ENCODE data around the gene FOXN3.

The FOXN3 gene

GRCh38 chr14:89246290-89246689 lies 170.7 kb downstream of the FOXN3 start:
- no peak for DNase-seq

- DNase-seq, result no peak
Observed at GRCh38 chr14:89245802-89246201, 171.2 kb downstream of the FOXN3 start.

- DNase-seq, result no peak
Observed at GRCh38 chr14:89244720-89245119, 172.3 kb downstream of the FOXN3 start.

GRCh38 chr14:89243741-89244140 lies 173.3 kb downstream of the FOXN3 start:
- no peak for DNase-seq

GRCh38 chr14:89243286-89243685 lies 173.7 kb downstream of the FOXN3 start:
- no peak for DNase-seq

- DNase-seq, result no peak
Observed at GRCh38 chr14:89242652-89243279, 174.3 kb downstream of the FOXN3 start.

GRCh38 chr14:89241934-89242651 lies 174.9 kb downstream of the FOXN3 start:
- DNase-seq, result no peak

GRCh38 chr14:89241257-89241656 lies 175.8 kb downstream of the FOXN3 start:
- DNase-seq, result no peak

GRCh38 chr14:89240414-89240813 lies 176.6 kb downstream of the FOXN3 start:
- no peak for DNase-seq

GRCh38 chr14:89239023-89239422 lies 178.0 kb downstream of the FOXN3 start:
- no peak for DNase-seq

- DNase-seq, result no peak
Observed at GRCh38 chr14:89237921-89238529, 179.0 kb downstream of the FOXN3 start.

- no peak for DNase-seq
Observed at GRCh38 chr14:89236851-89237250, 180.2 kb downstream of the FOXN3 start.

- DNase-seq, result no peak
Observed at GRCh38 chr14:89233184-89233583, 183.8 kb downstream of the FOXN3 start.

- no peak for DNase-seq
Observed at GRCh38 chr14:89232265-89233070, 184.6 kb downstream of the FOXN3 start.

- no peak for DNase-seq
Observed at GRCh38 chr14:89231426-89232113, 185.5 kb downstream of the FOXN3 start.

GRCh38 chr14:89228921-89229639 lies 188.0 kb downstream of the FOXN3 start:
- no peak for DNase-seq

- peak; percentile 16 for DNase-seq
Observed at GRCh38 chr14:89227496-89227836, 189.6 kb downstream of the FOXN3 start.

GRCh38 chr14:89226801-89227495 lies 190.1 kb downstream of the FOXN3 start:
- no peak for DNase-seq

- no peak for DNase-seq
Observed at GRCh38 chr14:89225607-89226006, 191.4 kb downstream of the FOXN3 start.

GRCh38 chr14:89221109-89221810 lies 195.8 kb downstream of the FOXN3 start:
- DNase-seq, result no peak

GRCh38 chr14:89219051-89219450 lies 198.0 kb downstream of the FOXN3 start:
- DNase-seq, result no peak
